CMK (cell line): ENCODE results near the gene MNX1.

Experiments
- DNase-seq: peaks from one replicate; pipeline ENCODE4 v3.0.0-alpha.2; 2010; ENCODE audit warnings: low read depth

MNX1 gene

DNA sequence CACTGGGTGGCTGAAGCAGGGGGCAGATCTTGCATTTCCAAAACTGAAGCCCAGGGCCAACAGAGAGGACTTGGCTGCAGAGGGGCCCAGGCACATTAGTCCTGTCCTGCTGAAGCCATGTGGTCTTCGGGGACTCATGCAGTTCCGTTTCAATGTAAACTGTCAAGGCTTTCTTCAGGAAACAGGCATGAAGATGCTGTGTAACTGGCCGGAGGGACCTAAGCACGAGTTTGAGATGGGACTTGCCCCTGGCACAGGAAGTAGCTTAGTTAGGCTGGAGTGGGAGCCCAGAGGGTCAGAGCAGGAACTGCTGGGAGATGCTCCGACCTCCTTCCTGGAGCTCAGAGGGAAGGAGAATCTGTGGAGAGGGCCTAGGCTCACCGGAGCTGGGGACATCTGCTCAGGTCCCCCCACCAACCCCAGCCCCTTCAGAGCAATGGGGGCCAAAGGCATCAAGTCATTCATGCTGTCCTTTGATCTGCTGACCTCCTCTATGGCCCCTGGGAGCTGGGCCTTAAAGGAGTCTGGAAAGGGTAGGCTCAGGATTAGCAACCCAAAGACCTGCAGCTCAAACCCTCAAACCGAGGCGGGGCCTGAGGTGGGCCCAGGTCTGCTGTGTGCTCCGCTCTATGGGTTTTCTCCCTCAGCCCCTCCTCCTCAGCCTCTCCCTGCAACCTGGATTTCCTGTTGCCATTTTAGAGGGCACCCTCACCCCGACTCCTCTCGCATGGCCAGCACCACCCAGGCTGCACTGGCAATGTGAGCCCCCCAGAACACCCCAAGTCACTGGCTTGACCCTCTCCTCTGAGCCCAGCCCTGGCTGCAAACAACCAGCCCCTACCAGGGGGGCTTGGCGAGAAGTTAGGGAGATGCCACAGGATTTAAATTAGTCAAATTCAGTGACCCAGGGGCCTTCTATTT is 4.4 kb upstream of the MNX1 start:
- DNase-seq = no peak

GRCh38 chr7:157013602-157014549 is 3.4 kb upstream of the MNX1 start:
- DNase-seq = no peak

DNA sequence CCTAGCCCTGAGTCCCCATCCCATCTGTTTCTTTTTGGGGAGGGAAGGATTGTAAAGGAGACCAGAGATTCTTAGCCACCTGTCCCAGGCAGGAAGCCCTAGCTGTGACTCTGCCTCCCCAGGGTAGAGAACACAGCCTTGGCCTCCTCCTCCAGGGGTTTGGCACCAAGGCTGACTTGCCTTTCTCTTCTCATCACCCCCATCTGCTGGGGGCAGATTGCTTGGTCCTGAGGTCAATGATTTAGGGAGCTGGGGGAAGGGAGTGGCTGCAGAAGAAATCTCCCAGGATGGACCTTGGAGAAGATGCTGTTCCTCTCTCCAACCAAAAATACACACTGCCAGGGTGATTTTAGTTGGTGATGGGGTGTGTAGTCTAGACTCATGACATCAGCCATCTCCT is 2.6 kb upstream of the MNX1 start:
- no peak for DNase-seq

GRCh38 chr7:157012113-157012547 is 1.7 kb upstream of the MNX1 start:
- no peak for DNase-seq

- DNase-seq = no peak
Observed at GRCh38 chr7:157011333-157012112, 1.1 kb upstream of the MNX1 start.

DNA sequence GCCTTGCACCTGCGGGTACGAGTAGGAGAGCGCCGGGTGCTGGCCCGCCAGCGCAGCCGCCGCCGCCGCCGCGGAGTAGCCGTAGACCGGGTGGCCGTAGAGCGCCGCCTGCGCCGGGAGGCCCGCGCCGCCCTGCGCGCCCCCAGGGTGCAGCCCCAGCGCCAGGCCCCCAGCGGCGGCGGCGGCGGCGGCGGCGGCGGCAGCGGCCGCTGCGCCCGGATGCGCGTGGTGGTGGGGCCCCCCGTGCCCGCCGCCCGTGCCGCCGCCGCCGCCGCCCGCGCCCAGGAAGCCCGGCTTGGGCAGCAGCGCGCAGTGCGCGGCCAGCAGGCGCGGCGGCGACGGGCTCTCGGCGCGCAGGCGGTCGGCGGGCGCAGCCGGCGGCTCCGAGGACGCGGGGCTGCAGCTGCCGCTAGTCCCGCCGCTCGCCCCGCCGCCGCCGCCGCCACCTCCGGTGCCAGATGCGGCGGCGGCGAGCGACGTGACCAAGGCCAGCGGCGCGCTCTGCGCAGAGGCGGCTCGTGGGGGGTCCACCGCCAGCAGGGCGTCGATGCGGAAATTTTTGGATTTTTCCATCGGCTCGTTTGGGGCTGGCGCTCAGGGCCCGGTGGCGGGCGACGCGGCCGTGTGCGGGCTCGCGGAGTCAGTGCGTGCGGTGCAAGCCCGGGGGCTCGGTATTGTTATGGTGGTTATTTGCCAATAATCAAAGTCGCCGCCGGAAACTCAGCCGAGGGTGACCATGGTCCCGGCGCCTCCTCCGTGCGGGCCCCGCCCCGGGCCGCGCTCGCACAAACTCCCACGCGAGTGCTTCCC is 480 bp downstream of the MNX1 start:
- no peak for DNase-seq

GRCh38 chr7:157009170-157009777 is 1.2 kb downstream of the MNX1 start:
- DNase-seq = no peak

- DNase-seq = no peak
Observed at GRCh38 chr7:157008206-157009169, 2.0 kb downstream of the MNX1 start.

DNA sequence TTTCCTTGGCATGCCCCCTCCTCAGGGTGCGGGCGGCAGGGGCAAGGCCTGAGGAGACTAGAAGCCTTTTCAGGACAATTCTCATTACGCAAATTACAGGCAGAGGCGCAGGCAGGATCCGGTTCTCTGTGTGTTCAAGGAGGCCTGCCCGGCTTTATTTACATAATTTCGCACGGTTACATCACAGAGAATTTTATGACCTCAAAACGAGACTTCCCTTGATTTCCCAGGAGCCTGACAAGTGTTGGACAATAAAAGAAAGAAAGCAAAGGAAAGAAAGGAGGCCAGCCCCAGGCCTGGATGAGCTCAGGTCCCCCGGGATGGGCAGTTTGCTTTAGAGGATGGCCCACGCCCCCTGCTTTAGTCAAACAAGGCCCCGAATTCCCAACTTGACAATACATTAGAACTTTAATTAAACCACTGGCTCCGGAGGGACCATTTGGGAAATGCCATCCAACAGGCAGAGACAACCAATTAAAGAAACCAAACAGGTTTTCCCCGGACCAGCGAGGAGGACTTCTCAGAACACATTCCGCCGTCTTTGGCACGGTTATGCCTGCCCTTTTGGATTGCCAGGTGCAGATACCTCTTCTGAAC is 2.9 kb downstream of the MNX1 start:
- no peak for DNase-seq

GRCh38 chr7:157006829-157007469 is 3.5 kb downstream of the MNX1 start:
- DNase-seq = no peak

DNA sequence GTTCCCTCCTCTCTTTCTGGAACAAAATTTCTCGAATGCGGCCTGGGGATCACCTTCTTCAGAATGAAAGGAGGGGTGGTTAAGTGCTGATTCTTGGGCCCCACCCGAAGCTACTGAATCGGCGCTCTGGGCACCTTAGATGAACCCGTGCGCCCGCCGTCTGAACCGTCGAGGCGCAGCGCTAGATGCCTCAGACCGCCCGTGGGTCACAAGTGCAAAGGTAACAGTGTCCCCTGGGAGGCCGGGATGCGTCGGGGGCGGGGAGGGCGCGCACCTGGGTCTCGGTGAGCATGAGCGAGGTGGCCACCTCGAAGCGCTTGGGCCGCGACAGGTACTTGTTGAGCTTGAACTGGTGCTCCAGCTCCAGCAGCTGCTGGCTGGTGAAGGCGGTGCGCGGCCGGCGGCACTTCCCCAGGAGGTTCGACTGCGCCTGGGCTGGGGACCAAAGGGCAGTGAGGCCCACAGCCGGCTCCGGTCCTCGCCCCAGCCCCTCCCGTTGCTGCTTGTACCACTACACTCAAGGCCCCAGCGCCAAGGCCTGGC is 4.2 kb downstream of the MNX1 start:
- DNase-seq = no peak

DNA sequence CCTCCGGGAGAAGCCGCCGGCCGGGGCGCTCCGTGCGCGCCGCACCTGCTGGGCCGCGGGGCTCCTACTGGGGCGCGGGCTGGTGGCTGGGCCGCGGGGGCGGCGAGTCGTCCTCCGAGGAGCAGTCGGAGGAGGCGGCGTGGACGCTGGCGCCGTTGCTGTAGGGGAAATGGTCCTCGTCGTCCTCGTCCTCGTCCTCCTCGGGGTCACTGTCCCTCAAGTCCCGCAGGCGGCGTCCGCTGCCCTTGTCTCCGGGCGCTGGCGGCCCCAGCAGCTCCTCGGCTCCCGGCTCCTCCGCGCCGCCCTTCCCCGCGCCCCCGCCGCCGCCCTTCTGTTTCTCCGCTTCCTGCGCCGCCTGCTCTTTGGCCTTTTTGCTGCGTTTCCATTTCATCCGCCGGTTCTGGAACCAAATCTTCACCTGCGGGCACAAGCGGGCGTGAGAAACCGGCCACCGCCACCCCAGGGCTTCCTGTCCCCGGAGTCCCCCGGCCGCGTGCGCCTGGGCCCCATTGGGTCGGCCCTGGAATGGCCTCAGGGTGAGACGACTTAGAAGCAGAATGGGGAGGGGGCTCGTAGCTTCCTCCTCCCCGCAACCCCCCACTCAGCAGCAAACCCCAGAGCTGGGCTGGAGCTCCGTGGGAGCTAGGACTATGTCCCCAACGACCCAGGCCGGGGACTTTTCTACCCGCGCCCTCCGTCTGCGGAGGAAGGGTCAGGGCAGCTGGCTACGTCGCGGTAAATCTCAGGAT is 4.8 kb downstream of the MNX1 start:
- no peak for DNase-seq

DNA sequence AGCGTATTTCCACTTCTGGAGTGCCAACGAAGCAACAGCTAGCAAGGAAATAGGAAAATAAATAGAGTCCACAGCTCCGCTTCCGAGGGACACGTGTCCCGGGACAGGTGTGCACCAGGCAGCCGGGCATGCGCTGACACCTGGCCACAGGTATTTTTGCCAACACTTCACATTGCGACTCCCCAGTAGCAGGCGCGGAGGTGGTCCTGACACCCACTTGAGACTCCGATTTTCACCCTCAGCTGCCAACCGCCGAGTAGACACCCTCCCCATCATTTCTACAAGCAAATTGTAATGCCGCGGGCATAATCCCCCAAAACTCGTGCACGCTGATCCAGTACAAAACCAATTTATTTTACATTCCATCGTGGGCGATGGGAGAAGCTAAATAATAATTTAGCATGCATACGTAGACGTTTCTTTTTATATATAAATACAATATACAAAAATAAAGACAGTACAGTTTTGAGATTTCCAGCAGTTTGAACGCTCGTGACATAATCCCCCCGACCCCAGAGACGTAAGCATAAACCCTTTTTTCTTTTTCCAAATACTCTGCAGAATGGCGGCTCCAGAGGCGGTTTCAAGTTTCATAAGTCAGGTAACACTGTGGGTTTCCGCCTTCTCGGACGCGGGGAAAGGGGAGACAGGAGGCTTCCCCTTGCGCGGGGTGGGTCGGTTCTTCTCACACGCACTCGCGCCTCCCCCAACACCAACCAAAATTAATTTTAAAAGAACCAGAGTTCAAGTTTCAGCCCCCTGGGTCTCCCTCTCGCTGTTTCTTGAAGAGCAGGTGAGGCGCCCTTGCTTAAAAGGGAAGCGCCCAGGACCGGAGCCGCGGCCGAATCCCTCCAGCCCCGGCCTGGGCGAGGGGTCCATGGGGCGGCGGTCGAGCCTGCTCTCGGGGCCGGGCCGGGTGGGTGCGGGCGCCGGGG is 5.7 kb downstream of the MNX1 start:
- DNase-seq = no peak

GRCh38 chr7:157003756-157004520 is 6.5 kb downstream of the MNX1 start:
- DNase-seq = no peak

GRCh38 chr7:157003445-157003755 is 7.1 kb downstream of the MNX1 start:
- no peak for DNase-seq
